PC-9 (cell line): ENCODE results near the gene RPL22.

ENCODE experiments used
- CTCF ChIP-seq: fragments of 200-600 bp; sonication (generic); conservative IDR thresholded peaks from 2 replicates; pipeline ENCODE4 v1.6.1; 2017; ENCODE audit warnings: mixed run types, antibody characterized with exemption, mild to moderate bottlenecking, moderate library complexity
- EZH2 ChIP-seq: fragments of 200-600 bp; sonication (generic); IDR thresholded peaks from 2 replicates; pipeline ENCODE4 v1.8.0; 2017; ENCODE audit warnings: antibody characterized with exemption, low read depth

DNA sequence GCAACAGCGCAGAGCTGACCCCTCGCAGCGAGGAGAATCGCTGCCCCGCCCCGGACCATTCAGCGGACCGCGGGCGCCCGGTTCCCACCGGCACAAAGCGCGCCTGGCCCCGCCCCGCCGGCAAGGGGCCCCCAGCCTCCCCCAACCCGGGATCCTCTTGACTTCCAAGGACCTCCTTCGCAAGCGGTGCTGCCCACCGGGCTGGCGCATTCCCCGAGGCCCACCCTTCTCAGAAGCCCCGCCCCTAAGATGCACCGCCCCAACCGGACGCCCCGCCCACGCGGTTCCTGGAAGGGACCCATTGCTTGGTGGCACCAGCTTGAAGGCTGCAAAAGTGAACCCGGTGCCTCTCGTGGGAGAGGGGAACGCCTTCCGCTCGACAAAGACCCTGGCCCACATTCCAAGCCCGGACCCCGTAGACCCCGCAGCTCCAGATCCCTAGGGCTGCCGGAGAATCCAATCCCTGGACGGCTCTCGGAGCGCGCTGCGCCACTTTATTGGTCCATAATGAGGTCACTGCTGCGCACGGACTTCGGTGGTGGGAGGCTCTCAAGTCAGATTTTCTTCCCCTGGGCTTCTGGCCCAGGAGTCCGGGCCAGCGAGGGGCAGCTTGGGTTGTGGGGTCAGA is 46.6 kb upstream of the RPL22 start:
- TF ChIP-seq EZH2: no peak
- no peak for TF ChIP-seq CTCF
